ENCODE results near the gene PLEKHG3. TPM values are rescaled to one million over a fixed set of nuclear protein-coding genes. Genes with fewer than 3 reads are reported as not detected.

PLEKHG3 gene
- total RNA-seq, 4 donors from 2014 or later, result 58.1 to 273 (median 94.7) TPM

DNA sequence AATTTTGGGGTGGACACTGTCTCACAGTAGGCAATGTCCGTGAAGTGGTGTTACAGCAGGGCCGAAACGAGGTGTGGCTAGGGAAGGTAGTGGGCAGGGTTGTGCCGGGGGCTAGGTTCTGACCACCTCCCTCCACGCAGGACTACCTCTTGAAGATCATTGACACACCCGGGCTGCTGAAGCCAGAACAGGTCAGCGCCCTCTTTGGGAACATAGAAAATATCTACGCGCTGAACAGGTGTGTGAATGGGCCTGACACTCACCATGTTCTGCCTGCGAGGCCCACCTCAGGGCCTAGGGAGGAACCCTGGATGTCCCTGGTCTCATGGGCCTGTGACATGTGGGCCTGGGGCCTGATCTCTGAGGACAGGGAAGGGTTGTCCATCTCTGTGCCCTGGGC lies 24.6 kb downstream of the PLEKHG3 start:
- TF ChIP-seq POLR2A (IDR thresholded peaks at IDR 0.05) (no peak), POLR2AphosphoS5 (IDR thresholded peaks at IDR 0.05) (no peak), EP300 (IDR thresholded peaks at IDR 0.05; ENCODE audit: low read depth) (no peak)
- TF ChIP-seq, protein P1, sequence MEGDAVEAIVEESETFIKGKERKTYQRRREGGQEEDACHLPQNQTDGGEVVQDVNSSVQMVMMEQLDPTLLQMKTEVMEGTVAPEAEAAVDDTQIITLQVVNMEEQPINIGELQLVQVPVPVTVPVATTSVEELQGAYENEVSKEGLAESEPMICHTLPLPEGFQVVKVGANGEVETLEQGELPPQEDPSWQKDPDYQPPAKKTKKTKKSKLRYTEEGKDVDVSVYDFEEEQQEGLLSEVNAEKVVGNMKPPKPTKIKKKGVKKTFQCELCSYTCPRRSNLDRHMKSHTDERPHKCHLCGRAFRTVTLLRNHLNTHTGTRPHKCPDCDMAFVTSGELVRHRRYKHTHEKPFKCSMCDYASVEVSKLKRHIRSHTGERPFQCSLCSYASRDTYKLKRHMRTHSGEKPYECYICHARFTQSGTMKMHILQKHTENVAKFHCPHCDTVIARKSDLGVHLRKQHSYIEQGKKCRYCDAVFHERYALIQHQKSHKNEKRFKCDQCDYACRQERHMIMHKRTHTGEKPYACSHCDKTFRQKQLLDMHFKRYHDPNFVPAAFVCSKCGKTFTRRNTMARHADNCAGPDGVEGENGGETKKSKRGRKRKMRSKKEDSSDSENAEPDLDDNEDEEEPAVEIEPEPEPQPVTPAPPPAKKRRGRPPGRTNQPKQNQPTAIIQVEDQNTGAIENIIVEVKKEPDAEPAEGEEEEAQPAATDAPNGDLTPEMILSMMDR (IDR thresholded peaks at IDR 0.05), result no peak
- Histone ChIP-seq H3K4me3 (no peak overlapping the region), H3K36me3 (peaks cover 0 to 42% (median 21%) of the 10 kb centered on the region in 4 donors), H3K27me3 (no peaks in the 10 kb centered on the region), H3K27ac (no peak overlapping the region), H3K9me3 (no peaks in the 10 kb centered on the region), H3K4me1 (peaks cover 23 to 45% (median 40%) of the 10 kb centered on the region in 4 donors)
- WGBS, 2 donors (ENCODE audit: low coverage in 1 of 2), result 95% methylated on average over 10 of the region's 10 CpGs; no CpG with 5 or more reads in 1 of the 2 donors
- no peak for DNase-seq
- intact Hi-C loops (cut with DNase I; ENCODE audit: low total_unique reads), result no loop called here
- in situ Hi-C loops (cut with MboI; ENCODE audit: low pct_ligation_motif_present in 1 of 4, low pct_unique_long_range_greater_than_20kb in 1 of 4, low sequenced_read_pairs in 3 of 4), result no loop called here

DNA sequence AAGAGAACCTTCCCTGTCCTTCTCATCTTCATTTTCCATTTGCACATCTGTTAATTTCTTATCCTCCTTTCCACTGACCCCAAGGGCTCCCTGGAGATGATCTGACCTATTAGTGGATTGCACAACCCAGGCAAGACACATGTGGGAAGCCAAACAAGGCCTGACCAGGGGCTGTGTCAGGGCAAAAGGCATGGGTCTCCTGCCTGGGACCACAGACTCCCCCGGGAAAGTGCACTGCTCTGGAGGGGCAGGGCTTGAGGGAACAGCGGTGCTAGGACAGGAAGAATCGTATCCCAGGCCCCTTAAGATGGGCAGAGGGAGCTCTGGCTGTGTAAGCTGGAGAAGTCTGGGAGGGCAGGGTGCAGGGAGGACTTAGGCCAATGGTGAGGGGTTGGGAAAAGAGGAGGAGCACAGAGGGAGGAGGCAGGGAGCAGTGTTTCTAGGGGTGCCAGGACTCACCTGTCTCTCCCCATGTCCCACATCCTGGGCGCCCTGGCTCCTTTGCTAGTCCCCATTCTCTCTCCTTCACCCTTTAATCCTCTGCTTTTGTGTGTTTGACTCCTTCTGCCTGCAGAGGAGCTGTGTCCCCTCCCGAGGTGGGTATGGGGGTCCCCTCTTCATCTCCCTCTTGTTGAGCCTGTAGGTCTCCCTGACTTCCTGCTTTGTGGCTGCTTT lies 25.3 kb downstream of the PLEKHG3 start:
- Histone ChIP-seq H3K27ac (no peak overlapping the region), H3K4me1 (peaks cover 16 to 45% (median 33%) of the 10 kb centered on the region in 4 donors), H3K4me3 (no peak overlapping the region), H3K36me3 (peaks cover 0 to 43% (median 21%) of the 10 kb centered on the region in 4 donors), H3K27me3 (no peaks in the 10 kb centered on the region), H3K9me3 (no peaks in the 10 kb centered on the region)
- TF ChIP-seq POLR2AphosphoS5 (IDR thresholded peaks at IDR 0.05), result no peak
- TF ChIP-seq, protein P1 (IDR thresholded peaks at IDR 0.05), result no peak
- TF ChIP-seq EP300 (IDR thresholded peaks at IDR 0.05; ENCODE audit: low read depth), result no peak
- no peak for TF ChIP-seq POLR2A (IDR thresholded peaks at IDR 0.05)
- DNase-seq, result no peak
- in situ Hi-C loops (cut with MboI; ENCODE audit: low pct_ligation_motif_present in 1 of 4, low pct_unique_long_range_greater_than_20kb in 1 of 4, low sequenced_read_pairs in 3 of 4) (no loop called here), intact Hi-C loops (cut with DNase I; ENCODE audit: low total_unique reads) (no loop called here)
- 70 to 80% methylated on average over 3 to 5 of the region's 5 CpGs for WGBS, 2 donors (ENCODE audit: low coverage in 1 of 2)

DNA sequence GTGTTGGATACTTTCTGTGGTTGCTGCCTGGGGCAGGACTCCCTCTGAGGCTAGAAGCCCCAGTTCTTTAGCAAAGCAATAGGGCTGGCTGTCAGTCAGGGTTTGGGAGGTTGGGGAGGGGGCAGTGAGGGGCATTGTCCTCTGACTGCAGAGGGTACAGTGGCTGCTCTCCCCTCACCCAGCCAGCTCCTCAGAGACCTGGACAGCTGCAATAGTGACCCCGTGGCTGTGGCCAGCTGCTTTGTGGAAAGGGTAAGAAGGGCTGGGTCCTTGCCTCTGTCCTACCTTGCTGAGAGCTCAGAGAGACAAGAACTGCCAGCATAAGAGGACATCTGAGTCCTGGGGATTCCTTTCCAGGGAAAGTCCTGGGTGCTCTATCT lies 25.8 kb downstream of the PLEKHG3 start:
- Histone ChIP-seq H3K36me3 (peaks cover 0 to 43% (median 21%) of the 10 kb centered on the region in 4 donors), H3K27me3 (no peaks in the 10 kb centered on the region), H3K9me3 (no peaks in the 10 kb centered on the region), H3K27ac (no peak overlapping the region), H3K4me3 (no peak overlapping the region), H3K4me1 (peaks cover 11 to 45% (median 29%) of the 10 kb centered on the region in 4 donors)
- TF ChIP-seq EP300 (IDR thresholded peaks at IDR 0.05; ENCODE audit: low read depth) (no peak), POLR2AphosphoS5 (IDR thresholded peaks at IDR 0.05) (no peak), POLR2A (IDR thresholded peaks at IDR 0.05) (no peak)
- TF ChIP-seq, protein P1 (IDR thresholded peaks at IDR 0.05), result no peak
- in situ Hi-C loops (cut with MboI; ENCODE audit: low pct_ligation_motif_present in 1 of 4, low pct_unique_long_range_greater_than_20kb in 1 of 4, low sequenced_read_pairs in 3 of 4), result no loop called here
- 100% methylated on average over 1 of the region's 1 CpG; no CpG with 5 or more reads in 1 of the 2 donors for WGBS, 2 donors (ENCODE audit: low coverage in 1 of 2)
- intact Hi-C loops (cut with DNase I; ENCODE audit: low total_unique reads), result no loop called here
- no peak for DNase-seq

DNA sequence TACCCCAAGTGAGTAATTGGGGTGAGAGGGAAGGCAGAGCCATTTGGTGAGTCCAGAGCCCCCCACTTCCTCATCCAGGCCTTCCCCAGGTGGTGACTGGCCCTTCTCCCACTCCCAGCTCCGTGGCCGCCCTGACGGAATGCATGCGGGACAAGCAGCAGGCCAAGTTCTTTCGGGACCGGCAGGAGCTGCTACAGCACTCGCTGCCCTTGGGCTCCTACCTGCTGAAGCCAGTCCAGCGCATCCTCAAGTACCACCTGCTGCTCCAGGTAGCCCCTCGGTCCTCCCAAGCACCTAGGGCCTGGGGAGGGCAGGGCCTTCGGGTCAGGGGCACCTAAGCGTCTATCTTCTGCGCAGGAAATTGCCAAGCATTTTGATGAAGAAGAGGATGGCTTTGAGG lies 26.5 kb downstream of the PLEKHG3 start:
- 89% methylated on average over 12 of the region's 12 CpGs; no CpG with 5 or more reads in 1 of the 2 donors for WGBS, 2 donors (ENCODE audit: low coverage in 1 of 2)

More for the DNA sequence above, 26.5 kb downstream of the PLEKHG3 start:
- Histone ChIP-seq H3K36me3 (peaks cover 0 to 43% (median 21%) of the 10 kb centered on the region in 4 donors), H3K4me1 (peaks cover 5 to 45% (median 26%) of the 10 kb centered on the region in 4 donors), H3K9me3 (no peaks in the 10 kb centered on the region), H3K27ac (no peak overlapping the region), H3K27me3 (no peaks in the 10 kb centered on the region), H3K4me3 (no peak overlapping the region)
- in situ Hi-C loops (cut with MboI; ENCODE audit: low pct_ligation_motif_present in 1 of 4, low pct_unique_long_range_greater_than_20kb in 1 of 4, low sequenced_read_pairs in 3 of 4), result no loop called here
- DNase-seq, result no peak
- intact Hi-C loops (cut with DNase I; ENCODE audit: low total_unique reads), result no loop called here
- TF ChIP-seq, protein P1 (IDR thresholded peaks at IDR 0.05), result no peak
- no peak for TF ChIP-seq POLR2A (IDR thresholded peaks at IDR 0.05)
